ENCODE measurements around the gene CDH16. TPM values are rescaled to one million over a fixed set of nuclear protein-coding genes. Genes with fewer than 3 reads are reported as not detected.
"Not testable (repeated sequence)": the region's sequence is repeated elsewhere in the genome, so short reads cannot be mapped to it uniquely, and the experiment has no call there.

Gene CDH16
- total RNA-seq, 1 donor from 2014 or later, result not detected

DNA sequence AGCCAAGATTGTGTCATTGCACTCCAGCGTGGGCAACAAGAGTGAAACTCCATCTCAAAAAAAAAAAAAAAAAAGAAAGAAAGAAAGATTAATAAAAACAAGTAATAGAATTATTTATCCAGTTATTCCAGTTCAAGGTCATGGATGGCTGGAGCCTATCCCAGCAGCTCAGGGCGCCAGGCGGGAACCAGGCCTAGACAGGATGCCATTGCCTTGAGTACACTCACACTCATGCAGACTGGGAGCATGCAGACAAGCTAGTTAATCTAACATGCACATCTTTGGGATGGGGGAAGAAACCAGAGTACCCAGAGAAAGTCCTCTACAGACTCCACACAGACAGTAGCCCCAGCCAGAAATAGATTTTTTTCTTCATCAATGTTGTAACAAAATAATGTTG lies 20.5 kb downstream of the CDH16 start:
- intact Hi-C loops (cut with micrococcal nuclease), result no loop called here

DNA sequence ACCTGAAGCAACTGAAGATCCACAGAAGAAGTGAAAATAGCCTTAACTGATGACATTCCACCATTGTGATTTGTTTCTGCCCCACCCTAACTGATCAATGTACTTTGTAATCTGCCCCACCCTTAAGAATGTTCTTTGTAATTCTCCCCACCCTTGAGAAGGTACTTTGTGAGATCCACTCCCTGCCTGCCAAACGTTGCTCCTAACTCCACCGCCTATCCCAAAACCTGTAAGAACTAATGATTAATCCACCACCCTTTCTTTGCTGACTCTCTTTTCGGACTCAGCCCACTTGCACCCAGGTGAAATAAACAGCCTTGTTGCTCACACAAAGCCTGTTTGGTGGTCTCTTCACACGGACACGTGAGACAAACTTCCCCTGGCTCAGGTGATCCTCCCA lies 22.0 kb downstream of the CDH16 start:
- intact Hi-C loops (cut with micrococcal nuclease), result not testable (repeated sequence)

DNA sequence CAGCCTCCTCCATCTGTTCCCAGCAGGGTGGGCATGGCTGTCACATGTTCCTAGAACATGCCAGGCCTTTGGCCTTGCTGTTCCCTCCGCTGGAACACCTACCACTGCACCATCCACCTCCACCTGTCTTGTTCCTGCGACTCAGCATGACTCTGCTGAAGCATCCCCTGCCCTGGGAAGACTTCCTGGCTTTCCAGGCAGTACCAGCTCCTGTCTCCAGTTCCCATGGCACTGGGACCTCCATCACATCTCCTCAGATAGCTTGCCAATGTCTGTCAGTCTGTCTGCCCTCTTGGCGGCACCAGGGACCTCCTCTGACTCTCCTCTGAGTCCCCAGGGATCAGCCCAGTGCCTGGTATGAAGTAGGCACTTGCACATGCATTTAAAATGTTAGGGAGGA lies 22.7 kb downstream of the CDH16 start:
- intact Hi-C loops (cut with micrococcal nuclease), result loop anchor here (1.0 to 2.0 kb wide), 2 partner anchors 39 to 50 kb away; partner anchors contain the start of genes CES2 and CIAO2B

DNA sequence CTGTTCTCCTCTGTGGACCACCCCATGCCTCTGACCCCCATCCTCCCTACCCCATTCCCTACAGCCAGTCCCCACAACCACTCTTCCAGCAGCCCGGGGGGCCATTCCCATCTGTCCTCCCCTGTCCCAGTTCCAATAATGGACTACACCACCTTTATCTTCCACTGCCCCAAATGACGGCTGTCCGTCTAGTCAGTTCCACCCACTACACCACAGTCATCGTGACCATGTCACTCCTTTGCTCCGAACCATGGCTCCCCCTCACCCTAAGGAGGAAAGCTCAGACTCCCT lies 23.1 kb downstream of the CDH16 start:
- intact Hi-C loops (cut with micrococcal nuclease), result loop anchor here (1.0 to 2.0 kb wide), 2 partner anchors 39 to 51 kb away; partner anchors contain the start of genes CES2 and CIAO2B

DNA sequence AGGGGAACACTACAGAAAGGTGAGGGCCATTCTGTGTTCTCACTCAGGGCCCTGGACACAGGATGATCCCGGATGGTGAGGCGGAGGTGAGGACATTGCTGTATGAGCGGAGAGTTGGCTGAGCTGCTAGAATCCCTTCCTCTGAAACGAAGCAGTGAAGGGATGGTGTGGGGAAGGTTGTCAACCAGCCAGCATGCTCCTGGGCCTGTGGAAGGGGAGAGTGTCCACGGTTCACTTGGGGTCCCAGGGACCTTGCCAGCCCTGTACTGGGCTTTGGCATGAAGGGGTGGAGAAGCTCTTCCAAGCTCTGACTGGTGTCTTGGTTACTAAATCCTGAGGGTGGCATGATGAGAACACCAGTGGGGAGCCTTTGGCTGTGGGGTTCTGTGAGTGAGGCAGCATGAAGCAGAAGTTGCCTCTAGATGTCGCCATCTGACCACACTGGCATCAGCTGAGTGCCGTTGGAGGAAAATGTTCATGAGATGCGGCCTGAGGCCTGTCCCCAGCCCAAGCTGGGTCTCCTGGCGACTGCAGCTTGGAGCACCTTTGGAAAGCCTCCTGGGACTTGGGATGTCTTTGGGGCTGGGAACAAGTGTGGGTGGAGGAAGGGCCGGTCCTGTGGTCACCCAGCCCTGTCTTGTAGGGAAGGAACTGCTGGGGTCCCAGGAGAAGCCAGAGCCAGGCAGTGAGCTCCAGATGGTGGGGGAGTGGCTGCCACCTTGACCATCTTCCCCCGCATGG lies 23.6 kb downstream of the CDH16 start:
- intact Hi-C loops (cut with micrococcal nuclease), result loop anchor here (1.0 to 2.0 kb wide), 2 partner anchors 40 to 51 kb away; partner anchors contain the start of genes CES2 and CIAO2B

DNA sequence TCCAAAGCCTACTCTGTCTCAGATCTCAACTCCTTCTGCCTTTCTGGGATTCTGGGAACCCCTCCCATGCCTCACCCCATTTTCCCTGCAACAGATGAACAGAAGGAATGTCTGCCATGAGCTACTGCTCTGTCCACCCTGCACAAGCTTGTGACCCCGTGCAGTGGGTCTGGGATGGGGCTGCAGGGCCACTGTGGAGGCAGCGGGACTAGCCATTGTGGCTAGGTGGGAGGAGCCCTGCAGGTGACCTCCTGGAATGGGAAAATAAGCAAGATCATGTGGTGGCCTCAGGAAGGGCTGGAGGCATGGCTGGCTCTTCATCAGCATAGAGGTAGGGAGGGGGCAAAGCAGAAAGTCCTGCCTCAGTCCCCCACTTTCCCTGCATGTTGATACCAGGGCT lies 24.6 kb downstream of the CDH16 start:
- intact Hi-C loops (cut with micrococcal nuclease), result loop anchor here (2.0 kb wide), 1 partner anchor 41 kb away; the partner anchor contains the start of genes CES2 and CIAO2B

DNA sequence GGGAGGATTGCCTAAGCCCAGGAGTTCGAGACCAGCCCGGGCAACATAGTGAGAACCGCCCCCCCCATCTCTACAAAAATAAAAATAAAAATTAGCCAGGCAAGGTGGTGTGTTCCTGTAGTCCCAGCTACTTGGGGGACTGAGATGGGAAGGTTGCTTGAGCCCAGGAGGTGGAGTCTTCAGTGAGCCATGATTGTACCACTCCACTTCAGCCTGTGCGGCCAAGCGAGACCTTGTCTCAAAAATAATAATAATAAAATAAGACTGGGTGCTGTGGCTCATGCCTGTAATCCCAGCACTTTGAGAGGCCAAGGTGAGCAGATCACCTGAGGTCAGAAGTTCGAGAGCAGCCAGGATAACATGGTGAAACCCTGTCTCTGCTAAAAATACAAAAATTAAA lies 26.9 kb downstream of the CDH16 start:
- intact Hi-C loops (cut with micrococcal nuclease), result no loop called here

DNA sequence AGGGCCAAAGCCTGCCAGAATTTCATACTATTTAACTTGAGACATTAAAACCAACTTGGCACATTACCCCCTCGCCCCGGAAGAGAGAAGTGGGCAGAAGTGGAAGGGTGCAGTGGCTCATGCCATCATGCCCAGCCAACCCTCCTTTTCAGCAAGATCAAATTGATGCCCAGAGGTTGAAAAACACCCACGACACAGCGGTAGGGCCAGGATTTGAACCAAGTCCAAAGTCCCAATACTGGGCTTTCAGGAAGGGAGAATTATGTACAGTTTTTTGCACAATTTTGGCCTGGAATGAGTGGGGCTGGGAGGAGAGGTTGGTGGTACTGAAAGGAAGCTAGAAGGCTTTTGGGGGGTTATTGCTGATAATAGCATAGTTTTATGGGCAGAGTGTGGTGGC lies 27.3 kb downstream of the CDH16 start:
- intact Hi-C loops (cut with micrococcal nuclease), result no loop called here

DNA sequence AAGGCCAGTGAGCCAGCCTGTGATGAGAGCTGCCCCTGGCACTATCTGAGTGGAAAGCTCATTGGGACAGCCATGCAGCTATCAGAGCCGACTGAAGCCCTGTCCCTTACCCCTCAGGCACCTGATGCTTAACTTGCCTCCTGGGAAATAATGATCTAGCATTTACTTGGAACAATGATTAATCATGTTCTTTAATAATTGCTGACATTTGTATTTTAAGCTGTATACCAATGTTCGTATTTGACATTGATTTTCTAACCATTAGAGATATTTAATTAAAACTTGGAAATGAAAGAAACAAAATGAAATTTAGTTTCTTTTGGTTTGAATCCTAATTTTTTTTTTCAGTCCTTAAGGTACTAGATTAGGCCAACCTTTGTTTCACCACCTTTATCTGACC lies 27.9 kb downstream of the CDH16 start:
- intact Hi-C loops (cut with micrococcal nuclease), result no loop called here

DNA sequence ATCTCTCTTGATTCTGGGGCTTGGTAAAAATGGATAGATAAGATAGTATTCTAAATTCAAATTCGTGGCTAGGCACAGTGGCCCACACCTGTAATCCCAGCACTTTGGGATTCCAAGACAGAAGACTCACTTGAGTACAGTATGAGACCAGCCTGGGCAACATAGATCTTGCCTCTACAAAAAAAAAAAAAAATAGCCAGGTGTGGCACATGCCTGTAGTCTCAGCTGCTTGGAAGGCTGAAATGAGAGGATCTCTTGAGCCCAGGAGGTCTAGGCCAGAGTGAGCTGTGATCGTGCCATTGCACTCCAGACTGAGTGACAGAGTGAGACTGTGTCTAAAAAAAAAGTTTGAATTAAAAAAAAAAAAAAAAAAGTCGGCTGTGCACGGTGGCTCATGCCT lies 29.1 kb downstream of the CDH16 start:
- intact Hi-C loops (cut with micrococcal nuclease), result no loop called here

DNA sequence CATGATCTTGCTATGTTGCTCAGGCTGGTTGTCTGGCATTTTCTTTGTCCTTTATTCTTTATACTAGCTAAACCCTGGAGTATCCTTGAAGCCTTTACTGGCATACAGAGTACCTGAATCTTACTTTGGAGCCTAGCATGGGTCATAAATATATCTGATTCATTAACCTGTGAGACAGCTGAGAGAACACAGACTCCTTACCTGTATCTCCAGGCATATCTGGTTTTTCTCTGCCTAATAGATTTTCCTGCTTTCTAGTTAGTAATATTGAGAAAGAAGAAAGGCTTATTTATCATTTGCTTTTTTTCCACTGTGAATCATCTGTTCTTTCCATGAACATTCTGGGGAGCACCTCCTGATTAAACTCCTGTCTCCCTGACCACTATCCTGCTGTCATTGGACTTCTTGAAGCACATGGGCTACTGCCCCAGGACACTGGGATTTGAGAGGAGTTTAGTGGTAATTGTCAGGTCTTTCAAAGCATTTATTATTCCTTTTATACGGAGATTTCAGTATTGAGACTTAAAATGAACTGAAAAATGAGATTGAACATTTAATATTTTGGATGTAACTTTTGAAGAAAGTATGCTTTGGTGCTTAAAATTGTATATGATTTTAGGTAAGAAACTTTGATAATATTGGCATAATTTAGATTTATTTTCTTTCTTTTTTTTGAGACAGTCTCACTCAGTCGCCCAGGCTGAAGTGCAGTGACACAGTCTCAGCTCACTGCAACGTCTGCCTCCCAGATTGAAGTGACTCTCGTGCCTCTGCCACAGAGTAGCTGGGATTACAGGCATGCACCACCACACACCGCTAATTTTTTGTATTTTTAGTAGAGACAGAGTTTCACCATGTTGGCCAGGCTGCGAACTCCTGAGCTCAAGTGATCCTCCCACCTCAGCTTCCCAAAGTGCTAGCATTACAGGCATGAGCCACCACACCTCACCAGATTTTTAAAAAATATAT lies 29.8 kb downstream of the CDH16 start:
- intact Hi-C loops (cut with micrococcal nuclease), result no loop called here

DNA sequence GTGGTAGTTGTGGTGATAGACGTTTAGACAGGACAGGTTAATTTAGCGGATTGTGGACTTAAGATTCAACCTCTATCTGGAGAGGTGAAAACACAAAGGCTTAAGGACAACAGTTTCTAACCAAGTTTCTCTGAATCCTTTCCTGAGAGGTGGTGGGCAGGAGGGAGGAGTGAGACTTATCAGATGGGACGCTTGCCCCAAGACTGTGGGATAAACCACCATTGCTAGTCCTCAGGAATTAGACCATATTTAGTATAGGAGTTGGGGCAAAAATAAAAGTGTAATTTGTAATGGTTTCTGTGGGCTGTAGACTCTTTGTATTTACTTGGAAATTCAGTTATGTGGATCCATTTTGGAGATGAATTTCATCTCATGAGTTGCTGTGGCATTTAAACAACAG lies 31.8 kb downstream of the CDH16 start:
- intact Hi-C loops (cut with micrococcal nuclease), result no loop called here

DNA sequence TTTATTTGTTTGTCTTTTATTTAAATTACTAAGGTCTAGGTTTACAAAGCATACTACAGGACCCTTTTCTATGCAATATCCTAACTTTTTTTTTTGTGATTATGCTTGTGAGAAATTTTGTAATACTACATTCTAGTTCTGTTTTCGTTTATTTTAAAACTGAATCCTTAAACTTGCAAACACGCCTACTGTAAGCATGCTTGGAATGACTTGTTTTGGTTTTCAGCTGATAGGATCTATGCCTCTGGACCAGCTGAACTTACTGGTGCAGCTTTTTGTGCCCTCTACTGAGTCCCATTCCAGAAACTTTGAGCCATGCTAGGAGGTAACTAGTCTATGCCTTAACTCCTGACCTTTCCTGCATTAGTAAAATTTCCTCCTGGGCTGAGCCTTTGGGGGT lies 32.4 kb downstream of the CDH16 start:
- intact Hi-C loops (cut with micrococcal nuclease), result no loop called here

DNA sequence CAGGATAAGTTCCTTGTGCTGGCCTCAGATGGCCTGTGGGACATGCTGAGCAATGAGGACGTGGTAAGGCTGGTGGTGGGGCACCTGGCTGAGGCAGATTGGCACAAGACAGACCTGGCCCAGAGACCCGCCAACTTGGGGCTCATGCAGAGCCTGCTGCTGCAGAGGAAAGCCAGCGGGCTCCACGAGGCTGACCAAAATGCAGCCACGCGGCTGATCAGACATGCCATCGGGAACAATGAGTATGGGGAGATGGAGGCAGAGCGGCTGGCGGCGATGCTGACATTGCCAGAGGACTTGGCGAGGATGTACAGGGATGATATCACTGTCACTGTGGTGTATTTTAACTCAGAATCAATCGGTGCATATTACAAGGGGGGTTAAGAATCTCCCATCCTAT lies 33.2 kb downstream of the CDH16 start:
- intact Hi-C loops (cut with micrococcal nuclease), result no loop called here

DNA sequence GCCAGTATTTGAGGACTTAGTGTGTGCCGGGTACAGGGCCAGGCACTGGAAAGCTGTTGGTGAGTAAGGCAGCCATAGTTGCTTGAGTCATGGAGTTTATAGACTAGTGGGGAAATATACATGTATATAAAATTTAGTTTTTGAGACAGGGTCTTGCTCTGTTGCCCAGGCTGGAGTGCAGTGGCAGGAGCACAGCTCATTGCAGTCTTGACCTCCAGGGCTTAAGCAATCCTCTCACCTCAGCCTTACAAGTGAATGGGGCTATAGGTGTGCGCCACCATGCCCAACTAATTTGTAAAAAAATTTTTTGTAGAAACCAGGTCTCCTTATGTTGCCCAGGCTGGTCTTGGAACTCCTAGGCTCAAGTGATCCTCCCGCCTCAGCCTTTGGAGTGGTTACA lies 36.0 kb downstream of the CDH16 start:
- intact Hi-C loops (cut with micrococcal nuclease), result no loop called here

DNA sequence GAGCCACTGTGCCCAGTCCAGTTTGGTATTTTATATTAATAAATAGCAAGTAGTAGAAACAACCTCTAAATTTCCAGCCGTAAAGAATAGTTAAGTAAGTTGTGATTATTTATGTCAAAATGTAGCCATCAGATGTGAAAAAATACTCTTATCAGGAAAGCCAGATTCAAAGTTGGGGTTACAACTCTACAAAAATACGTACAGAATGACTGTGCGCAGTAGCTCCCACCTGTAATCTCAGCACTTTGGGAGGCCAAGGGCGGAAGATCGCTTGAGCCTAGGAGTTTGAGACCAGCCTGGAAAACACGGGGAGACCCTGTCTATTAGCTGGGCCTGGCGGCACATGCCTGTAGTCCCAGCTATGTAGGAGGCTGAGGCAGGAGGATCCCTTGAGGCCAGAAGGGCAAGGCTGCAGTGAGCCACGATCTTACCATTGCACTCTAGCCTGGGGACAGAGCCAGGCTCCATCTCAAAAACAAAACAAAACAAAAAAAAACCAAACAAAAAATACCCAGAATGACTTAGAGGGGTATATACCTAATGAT lies 36.6 kb downstream of the CDH16 start:
- intact Hi-C loops (cut with micrococcal nuclease), result no loop called here

DNA sequence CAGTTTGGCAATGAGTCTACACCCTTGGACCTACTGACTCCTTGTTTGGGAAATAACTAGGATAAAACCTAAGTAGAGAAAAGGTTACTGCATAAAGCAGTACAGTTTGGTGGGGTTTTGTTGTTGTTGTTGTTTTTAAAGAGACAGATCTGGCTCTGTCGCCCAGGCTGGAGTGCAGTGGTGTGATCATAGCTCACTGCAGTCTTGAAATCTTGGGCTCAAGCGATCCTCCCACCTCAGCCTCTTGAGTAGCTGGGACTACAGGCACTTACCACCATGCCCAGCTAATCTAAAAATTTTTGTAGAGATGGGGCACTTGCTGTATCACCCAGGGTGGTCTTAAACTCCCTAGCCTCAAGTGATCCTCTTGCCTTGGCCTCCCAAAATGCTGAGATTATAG lies 37.1 kb downstream of the CDH16 start:
- intact Hi-C loops (cut with micrococcal nuclease), result no loop called here

DNA sequence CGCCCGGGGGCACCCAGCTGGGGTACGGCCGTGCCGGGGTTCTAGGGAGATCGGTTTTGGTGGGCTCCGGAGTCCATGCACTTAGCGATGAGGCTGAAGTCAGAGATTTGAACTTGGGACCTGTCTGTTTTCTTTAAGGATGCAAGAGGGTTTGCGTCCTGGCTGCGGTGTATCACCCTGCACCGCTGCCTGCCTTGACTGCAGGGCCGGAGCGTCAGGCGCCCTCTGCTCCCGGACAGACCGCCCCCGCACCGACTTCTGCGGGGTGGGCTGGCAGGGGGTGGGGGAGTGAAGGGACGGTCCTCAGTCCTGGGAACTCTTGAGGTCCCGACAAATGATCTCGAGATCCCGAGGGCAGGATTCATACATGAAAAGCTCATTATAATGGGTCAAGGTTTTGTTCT lies 37.7 kb downstream of the CDH16 start:
- intact Hi-C loops (cut with micrococcal nuclease), result no loop called here

DNA sequence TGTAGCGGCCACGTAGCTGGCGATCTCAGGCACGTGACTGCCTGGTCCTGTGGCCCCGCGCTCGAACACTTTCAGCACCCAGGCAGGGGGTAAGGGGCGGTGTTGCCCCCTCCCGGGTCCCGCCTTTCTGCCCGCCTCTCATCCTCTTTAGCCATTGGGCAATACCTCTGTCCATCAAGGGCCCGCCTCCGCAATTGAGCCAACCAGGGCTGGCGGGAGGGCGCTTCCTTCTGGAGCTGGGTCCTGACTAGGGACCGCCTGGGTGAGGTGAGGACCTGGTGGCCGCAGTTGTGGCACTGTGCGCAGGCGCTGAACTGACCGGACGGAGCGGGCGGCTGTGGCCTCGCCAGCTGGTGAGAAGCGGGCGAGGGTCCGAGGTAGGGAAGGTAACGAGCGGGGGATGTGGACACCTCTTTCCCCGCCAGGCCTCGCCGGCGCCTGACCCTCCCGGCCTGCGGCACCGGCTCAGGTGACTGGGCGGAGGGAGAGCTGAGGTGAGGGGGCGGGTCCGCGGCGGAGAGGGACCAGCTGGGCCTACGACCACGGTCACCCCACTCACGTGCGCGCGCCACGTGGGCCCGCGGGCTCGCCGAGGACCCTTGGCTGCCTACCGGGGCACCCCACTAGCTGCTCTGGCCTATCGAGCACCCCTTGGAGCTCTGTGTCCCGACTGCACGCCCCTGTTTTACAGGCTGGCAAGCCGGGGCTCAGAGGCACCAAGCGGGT lies 38.2 kb downstream of the CDH16 start, which contains the start of gene PDP2:
PDP2 (plus strand) TSS at position 228 of the 726 bp plus-strand sequence. CDS start 3,770 bp downstream, outside the sequence.
- intact Hi-C loops (cut with micrococcal nuclease), result no loop called here

DNA sequence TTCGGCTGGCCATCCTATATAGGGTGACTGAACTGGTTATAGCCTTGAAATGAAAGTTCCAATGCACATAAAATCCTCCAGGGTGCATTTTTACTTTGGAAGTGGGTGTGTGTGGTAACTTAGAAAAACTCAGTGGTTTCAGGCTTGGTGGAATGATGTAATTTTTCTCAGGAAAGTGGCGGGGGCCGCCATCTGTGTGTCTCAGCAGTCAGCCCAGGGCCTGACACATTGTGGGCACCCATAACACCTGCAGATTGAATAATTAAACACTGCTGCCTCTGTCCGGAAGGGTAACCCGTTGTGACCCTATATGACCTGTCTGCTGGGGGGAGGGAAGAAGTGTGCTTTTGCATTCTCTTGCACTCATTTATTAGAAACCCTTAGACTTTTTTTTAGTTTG lies 40.6 kb downstream of the CDH16 start:
- intact Hi-C loops (cut with micrococcal nuclease), result no loop called here

DNA sequence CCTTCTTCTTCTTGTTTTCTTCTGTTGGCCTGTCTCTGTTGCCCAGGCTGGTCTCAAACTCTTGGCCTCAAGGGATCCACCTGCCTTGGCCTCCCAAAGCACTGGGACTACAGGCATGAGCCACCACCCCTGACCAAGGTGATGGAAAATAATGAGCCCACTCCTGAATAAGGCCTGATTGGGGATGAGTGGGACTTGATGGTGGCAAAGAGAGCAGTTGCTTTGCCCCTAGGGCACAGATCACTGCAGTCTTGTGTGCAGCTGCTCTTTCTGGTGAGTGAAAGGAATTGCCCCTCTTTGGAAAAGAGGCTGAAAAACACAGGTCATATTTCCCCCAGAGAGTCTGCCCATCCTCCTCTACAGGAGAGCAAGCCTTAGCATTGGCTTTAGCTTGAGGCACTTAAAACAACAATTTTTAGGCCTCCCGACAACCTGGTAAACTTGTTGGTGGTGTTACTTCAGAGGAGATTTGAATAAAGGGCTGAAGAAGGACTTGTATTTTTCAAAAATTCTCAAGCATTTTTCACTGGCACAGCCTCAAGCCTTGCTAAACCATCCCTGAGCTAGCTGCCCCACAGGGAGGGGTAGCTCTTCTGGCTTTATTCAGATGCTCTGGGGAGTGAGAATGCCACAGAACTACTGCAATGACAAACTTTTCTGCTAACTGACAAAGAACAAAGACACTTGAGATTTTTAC lies 44.5 kb downstream of the CDH16 start:
- intact Hi-C loops (cut with micrococcal nuclease), result loop anchor here (5.0 kb wide), 1 partner anchor 352 kb away; no protein-coding TSS in a partner anchor
